NCI-H146 (cell line): ENCODE measurements around the gene MAP3K4.

Experiments used
- DNase-seq: peaks from one replicate; lab custom pipeline; 2025; lab: John Stamatoyannopoulos, UW

MAP3K4 gene

GRCh38 chr6:161008245-161008644, 16.7 kb downstream of the MAP3K4 start:
- no peak for DNase-seq

GRCh38 chr6:161009991-161010390, 18.4 kb downstream of the MAP3K4 start:
- DNase-seq = no peak

GRCh38 chr6:161010418-161010817, 18.8 kb downstream of the MAP3K4 start:
- DNase-seq = no peak

DNA sequence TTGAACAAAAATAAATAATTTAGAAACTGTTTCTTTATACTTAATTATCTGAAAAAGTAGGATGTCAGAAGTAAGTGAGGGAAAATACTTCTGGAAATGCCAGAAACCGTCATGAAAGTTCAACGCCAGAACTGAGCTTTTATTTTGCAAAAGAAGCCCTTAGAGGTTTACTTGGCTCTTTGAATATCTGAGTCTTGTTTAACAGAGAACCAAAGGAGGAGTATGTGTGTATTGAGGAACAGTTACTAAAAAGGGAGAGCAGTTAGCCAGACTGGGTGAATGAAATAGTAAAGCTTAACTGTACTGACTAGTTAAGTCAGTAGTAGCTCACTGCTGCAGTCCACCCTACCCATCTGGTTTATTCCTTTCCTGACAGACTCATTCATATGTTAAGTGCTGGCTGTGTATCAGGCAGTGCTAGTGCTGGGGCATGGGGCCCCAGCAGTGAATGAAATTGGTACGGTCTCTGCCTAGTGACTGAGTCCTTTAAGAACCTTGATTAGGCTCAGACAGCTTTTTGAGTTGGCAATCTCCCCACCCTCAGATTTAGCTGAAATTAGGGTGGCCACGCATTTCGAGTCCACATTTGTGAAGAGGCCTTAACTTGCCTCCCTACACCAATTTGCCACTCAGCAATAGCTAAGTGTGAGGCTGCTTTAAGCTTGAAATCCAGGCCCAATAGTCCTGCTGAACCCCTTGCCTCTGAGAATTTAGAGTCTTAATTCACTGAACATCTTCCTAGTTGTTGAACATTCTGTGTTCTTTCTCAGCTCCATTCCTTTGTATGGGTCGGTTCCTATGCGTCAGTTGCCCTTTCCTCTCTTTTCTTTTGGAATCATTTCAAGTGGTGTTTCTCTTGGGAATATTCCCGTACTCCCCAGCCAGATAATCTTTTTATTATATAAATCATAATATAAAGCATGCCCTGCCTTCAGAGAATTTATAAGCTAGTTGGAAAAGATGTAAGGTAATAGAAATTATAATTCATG, 20.2 kb downstream of the MAP3K4 start:
- no peak for DNase-seq

GRCh38 chr6:161013695-161014094, 22.1 kb downstream of the MAP3K4 start:
- DNase-seq = no peak

DNA sequence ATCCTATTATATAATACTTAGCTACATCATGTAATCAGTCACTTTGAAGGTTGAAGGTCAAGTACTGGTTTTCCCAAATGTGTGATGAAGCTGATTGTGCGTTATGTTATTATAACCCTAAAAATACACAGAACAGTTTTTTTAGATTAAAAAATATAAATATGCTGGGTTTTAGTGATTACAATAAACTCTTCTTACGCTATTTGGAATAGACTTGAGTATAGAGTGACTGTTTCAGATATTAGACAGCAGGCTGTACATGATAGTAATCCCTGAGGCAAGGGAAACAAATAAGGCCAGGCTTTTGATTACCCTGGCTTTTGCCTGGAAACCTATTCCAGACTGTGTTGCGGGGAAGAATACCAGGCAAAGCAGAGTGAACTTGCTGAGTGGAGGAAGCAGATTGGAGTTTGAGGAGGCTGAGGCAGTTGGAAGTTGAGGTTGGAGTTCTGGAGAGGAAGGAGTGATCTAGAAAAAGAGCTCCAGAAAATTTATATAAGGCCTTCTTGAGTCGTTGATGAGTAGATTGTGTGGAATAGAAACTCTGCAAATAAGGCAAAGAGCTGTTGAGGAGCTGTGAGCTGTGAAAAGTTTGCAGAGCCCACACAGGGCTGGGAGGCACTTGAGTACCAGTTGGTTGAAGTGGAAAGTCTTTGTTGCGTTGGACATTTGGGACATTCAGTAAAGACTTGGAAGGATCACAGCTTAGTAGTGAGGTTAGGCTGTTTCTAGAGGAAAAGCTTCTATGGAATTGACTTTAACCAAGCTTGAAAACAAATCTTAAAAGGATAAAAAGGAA, 26.4 kb downstream of the MAP3K4 start:
- no peak for DNase-seq

DNA sequence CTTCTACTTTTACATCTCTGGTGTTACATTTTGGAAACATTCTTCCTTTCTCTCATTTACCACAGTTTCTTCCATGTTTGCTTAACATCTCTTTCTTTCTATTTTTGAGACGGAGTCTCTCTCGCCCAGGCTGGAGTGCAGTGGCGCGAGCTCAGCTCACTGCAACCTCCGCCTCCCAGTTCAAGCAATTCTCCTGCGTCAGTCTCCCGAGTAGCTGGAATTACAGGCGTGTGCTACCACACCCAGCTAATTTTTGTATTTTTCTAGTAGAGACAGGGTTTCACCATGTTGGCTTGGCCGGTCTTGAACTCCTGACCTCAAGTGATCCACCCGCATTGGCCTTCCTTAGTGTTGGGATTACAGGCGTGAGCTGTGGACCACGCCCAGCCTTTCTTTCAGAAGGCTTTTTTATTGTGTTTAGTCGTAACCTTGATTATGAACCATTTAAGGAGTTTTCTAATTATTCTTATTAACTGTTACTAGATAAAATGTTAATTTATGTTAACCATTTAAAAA, 27.8 kb downstream of the MAP3K4 start:
- no peak for DNase-seq

GRCh38 chr6:161021543-161021942, 30.0 kb downstream of the MAP3K4 start:
- DNase-seq = no peak

DNA sequence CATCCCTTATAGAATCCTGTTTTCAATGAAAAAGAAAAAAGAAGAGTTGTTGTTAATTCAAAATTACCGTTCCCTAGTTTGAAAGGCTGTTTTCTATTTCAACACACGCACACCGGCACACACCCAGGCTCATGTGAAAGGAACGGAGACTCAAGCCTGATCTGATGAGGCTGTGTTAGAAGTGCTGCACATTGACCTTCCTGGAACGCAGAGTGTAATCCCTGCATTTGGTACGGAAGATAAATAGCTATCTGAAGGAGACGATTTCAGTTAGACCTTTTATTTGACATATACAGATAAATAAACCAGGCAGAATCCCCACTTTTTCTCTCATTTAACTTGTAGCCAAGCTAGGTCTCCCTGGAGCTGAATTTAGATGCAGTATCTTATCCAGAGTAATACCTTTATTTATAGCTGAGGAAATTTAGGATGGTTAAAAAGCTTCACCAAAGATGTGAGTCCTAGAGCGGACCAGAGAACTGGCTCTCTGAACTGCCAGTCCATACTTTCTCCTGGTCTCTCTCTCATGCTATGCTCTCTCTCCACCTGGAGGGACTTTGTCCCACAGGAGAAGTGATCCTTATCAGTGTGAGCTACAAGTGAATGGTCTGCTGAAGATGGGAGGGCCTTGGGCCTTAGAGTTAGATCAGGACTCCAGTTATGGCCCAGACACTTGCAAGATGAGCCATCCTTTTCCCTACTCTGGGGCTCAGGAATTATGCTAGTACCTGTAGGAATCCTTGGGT, 30.6 kb downstream of the MAP3K4 start:
- no peak for DNase-seq

DNA sequence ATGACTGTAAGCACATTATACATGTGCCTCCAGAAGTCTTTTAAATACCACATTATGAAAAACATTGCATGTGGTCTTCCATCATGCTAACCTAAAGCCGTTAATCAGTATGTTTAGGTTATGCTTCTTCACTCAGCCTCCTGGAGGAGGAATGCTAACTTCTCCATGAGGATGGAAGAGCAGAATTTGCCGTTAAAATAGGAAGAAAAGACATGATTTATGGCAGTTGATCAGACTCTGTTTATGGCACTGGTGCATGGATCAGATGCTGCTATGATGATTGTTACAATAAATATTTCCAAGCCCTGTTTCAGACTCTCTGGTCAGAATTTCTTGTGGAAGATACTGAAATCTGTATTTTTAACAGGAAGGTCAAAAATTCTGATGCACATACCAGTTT, 31.7 kb downstream of the MAP3K4 start:
- DNase-seq = no peak

DNA sequence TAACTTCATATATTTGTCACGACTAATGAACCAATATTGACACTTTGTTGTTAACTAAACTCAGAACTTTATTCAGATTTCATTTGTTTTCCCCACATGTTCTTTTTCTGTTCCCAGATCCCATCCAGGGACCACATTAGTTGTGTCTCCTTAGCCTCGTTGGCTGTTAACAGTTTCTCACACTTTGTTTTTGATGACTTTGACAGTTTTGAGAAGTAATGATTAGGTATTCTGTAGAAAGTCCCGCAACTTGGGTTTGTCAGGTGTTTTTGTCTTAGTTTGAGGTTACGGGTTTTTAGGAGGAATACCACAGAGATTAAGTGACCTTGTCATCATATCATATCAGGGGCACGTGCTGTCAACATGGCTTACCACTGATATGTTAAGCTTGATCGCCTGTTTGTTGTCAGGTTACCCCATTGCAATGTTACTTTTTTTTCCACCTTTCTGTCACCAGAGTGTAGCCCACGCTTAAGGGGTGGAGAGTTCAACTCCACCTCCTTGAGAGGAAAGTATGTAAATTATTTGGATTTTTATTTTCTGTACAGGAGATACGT, 32.9 kb downstream of the MAP3K4 start:
- no peak for DNase-seq

DNA sequence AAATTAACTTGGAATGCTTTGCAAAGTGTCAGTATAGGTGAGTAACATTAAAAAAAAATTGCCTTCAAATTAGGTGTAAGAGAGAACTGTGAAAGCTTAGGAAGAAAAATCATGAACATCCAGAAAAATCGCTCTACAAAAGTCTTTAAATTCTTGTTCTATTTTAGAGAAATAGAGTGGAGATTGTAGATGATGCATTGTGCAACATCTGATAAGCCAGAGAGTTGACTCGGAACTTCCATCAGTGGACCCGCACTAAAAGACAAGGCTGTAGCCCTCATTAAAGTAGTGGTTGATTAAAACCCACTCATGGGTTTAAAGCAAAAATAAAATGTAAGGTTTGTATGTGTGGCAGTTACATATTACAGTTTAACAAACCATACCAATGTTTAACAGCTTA, 35.8 kb downstream of the MAP3K4 start:
- DNase-seq = no peak

GRCh38 chr6:161029195-161029809, 37.7 kb downstream of the MAP3K4 start:
- DNase-seq = no peak

- DNase-seq = no peak
Observed at GRCh38 chr6:161031721-161032495, 40.3 kb downstream of the MAP3K4 start.

DNA sequence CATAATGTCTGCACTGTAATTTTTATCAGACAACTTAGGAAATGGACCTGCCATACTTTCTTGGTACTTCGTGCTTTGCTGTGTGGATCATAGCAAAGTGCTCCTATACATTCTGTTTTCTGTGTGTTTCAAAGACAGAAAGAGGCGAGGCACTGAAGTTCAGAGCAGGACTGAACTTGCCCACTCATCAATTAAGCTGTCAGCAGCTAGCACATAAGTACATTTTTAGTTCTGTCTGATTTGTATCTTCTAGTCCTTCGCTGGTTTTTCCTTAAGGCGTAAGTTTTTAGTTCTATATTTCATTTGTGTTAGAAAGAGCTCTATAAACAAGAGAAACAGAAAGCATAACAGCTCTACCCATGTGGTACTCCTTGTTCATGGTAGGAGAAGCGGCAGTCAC, 42.1 kb downstream of the MAP3K4 start:
- no peak for DNase-seq

GRCh38 chr6:161035182-161035980, 43.8 kb downstream of the MAP3K4 start:
- DNase-seq = no peak

DNA sequence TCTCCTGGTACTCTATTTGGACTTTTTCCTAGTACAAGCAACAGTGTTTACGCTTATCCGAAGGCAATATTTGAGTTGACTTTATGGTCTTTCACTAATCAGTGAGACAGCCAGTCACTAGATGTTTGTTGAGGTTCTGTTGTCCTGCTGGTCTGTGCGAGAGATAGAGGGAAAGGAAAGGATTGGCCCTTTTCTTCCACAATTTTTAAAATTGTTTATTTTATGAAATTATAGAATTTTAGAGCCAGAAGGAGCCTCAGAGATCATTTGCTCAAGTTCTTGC, 44.4 kb downstream of the MAP3K4 start:
- DNase-seq = no peak

- no peak for DNase-seq
Observed at GRCh38 chr6:161037873-161038228, 46.3 kb downstream of the MAP3K4 start.

- DNase-seq = no peak
Observed at GRCh38 chr6:161038229-161039031, 46.9 kb downstream of the MAP3K4 start.
